Stimulated activated naive CD4-positive, alpha-beta T cell treated with Interleukin-2 at 50 U/mL for 16 hours (primary cell): ENCODE results near the gene OR2G6.
"Not testable (repeated sequence)": the region's sequence is repeated elsewhere in the genome, so short reads cannot be mapped to it uniquely, and the experiment has no call there.

ENCODE experiments used
- DNase-seq: peaks from one replicate; lab custom pipeline; 2025; lab: John Stamatoyannopoulos, UW

OR2G6 gene

GRCh38 chr1:248574657-248575056 is 66.8 kb downstream of the OR2G6 start, which contains the start of gene OR2T34:
Gene OR2T34 (minus strand): TSS chr1:248574757. CDS start chr1:248574757, 0 bp downstream.
- not testable (repeated sequence) for DNase-seq

- DNase-seq, result no peak
Measured at GRCh38 chr1:248576260-248576980, 68.5 kb downstream of the OR2G6 start.
